GM18909 (cell line): ENCODE data around the gene POU6F2.

Experiments used
- ATAC-seq: cut with Tn5 transposase; IDR thresholded peaks from one replicate; pipeline ENCODE4 v1.9.1; 2021; ENCODE audit warnings: mild to moderate bottlenecking; ENCODE audit not compliant: unreplicated experiment, poor library complexity

The POU6F2 gene

DNA sequence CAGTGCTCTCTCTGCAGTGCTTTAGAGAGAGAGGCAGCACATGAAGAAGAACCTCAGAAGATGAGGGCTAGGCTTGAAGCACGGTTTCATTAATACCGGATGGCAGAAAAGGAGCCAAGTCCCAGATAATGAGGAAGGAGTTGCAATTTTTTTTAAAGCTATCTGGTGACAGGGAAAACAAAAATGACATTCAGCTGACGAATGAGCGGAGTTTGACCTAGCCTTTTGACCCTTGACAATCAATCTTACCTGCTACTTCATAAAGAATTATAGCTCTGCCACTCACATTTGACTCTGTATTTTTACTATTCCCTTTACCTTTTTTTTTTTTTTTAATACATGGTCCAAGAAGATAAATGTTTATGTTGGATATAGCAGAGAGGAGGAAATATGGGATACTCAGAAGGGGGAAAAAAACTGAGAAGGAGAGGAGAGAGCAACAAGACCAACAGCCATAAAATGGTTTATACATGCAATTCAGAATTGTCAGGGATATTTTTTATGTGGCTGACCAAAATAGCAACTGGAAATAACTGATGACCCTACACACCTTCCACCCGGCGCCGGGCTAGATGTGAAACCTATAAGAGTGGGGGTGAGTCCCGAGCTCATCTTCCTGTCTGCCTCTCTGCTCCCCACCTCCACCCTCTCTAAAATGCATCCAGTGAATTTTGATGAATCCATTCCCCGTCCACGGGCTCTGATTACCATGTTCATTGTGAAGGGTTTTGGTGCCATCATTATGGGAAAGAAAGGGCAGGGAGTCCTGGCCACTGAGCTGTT lies 314.1 kb downstream of the POU6F2 start:
- no peak for ATAC-seq

DNA sequence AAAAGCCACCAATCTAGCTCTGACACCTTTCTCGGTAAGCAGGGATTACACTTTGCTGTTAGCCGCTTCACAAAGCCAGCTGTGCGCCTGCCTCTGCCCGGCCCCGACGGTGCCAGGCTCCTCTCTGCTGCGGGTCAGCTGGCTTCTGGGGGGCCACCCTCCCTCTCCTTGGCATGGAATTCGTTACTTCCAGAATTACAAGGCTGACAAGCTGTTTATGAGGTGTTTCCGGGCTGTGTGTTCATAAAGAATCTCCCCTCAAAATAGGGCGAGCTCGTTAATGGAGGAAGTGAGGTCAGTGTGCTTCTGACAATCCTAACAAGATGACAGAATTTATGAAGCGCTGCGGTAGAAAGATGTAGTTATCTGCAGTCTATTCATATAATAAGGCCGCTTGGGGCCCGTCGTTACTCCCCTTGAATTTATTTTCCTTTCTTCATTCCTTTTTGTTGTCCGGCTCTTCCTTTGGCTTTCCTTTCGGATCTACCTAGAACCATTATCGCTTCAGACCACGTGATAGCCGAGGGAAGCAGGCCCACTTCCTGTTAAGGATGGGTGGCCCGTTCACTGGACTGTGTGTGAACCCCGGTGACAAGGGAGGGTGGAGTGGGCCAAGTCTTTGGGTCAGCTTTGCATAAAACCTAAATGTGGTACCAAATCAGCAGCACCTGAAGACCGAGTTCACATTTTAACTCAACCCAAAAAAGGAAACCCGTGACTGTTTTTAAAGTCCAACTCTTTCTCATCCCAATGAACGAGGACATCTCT lies 315.5 kb downstream of the POU6F2 start:
- no peak for ATAC-seq

DNA sequence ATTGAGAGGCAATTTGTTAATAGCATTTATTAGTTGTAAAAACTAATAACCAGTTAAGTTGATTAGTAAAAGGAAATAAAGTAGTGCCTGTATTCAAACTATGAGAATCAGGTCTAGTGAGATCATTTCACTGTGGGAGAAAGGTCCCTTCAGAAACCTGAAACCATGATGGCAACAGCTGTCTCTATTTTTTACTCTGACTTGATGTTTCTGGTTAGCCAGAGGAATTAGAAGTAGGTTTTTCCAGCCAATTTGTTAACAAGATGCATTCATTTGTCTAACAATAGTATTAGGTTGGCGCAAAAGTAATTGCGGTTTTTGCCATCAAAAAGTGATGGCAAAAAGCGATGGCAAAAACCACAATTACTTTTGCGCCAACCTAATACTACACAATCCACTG lies 316.3 kb downstream of the POU6F2 start:
- ATAC-seq = no peak

DNA sequence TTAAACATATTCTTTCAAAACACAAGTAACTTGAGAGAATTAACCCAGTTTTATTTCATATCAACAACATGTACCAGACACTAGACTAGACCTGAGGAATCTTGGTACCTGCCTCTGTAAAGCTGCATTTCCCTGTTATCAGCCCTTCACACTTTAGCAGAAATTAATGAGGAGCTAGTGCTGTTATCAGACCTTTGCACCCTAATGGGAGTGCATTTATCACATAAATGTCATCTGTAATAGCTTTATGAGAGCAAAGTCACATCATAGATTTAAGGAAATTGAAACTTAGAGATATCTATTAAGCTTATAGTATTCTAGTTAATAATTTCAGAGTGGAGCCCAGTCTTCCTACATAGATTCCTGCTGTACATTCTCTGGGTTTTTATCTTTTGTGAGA lies 318.1 kb downstream of the POU6F2 start:
- ATAC-seq = no peak

DNA sequence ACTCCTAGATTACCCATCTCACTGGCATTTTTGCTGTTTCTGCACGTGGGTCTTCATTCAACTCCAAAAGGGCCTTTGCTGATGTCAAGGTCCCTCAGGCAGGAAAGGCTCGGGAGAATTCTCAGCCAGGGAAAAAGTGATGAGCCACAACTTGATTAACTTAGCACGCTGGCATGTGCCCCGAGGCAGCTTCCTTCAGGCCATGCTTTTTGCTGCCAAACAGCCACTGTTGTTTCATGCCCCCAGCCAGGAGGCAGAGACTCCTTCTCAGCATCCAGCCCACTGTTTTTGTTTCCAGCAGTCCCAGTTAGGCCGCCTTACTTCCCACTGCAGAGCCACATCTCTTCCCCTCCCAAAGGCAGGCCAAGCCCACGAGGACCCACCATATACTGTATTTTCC lies 322.0 kb downstream of the POU6F2 start:
- no peak for ATAC-seq

DNA sequence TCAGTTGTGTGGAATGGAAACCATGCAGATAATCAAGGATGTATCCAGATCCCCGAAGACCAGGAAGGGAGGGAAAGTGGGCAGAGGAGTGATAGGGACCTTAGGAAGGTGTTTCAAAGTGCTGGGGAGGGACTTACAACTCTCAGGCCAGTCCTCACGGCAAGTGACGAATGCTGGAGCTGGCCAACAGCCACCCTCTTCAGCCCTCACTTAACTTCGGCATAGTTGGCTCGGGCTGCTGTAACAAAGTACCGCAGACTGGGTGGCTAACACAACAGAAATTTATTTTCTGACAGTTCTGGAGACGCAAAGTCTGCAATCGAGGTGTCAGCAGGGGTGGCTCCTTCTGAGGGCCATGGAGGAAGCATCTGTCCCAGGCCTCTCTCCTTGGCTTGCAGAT lies 322.6 kb downstream of the POU6F2 start:
- no peak for ATAC-seq

DNA sequence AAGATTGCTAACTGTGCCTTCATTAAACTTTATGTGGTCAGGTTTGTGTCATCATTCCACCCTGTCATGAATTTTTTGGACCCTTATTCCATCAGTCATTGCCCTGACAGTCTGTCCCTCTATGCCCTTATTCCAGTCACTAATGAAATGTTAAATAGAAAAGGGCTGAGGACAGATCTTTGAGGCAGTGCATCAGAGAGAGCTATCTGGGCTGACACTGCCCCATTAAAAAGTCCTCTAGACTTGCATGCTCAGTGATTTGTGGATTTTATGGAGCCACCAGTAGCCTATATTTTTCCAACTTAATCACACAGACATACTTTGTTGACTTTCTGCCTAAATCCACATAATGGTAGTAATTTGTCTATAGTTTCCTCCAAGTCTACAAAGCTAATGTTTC lies 323.8 kb downstream of the POU6F2 start:
- no peak for ATAC-seq

DNA sequence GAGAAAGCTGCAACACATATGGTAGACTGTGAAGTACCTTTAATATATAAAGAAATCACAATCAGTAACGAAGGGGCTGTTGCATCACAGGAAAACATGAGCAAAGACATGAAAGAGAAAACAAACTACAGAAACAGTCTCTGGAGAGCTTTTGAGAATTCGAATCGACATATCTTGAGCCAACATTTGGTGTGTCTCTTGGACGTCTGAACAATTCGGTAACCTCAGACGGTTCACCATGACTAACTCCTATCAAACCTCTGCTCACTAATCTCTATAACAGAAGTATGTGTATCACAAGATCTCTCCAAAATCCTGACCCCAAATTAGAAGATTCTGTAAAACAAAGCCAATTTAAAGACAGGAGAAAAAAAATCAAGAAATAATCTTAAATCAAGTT lies 326.5 kb downstream of the POU6F2 start:
- ATAC-seq = no peak

DNA sequence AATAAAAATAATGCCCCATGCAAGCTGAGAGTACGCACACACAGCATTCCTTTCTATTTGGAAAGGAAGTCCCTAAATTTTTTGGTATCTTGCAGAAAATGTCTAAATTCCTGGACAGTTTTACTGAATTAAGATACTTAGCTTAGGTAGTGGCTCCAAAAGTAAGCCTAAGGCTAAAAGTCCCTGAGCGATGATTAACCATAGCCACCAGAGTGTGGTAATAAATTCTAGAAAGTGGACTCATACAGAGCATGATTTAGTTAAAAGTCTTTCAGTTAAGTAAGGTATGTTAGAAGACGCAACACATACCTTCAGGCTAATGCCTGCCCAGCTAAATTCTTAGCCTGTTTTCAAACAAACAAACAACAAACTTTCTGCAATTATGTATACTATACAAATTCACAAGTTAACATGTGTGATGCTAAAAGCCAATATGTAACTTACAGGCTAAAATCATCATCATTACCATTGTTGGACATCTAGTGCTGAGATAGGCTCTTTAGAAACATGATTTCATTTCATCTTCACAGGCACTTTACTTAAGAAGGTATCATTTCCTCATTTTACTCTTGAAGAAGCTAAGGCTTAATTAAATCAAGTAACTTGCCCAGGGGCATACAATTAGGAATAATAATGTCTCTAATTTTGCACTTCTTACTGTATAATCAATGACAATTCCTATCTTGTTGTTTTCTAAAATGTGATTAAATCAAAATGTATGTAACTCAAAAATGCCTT lies 327.1 kb downstream of the POU6F2 start:
- ATAC-seq = peak; percentile 63

DNA sequence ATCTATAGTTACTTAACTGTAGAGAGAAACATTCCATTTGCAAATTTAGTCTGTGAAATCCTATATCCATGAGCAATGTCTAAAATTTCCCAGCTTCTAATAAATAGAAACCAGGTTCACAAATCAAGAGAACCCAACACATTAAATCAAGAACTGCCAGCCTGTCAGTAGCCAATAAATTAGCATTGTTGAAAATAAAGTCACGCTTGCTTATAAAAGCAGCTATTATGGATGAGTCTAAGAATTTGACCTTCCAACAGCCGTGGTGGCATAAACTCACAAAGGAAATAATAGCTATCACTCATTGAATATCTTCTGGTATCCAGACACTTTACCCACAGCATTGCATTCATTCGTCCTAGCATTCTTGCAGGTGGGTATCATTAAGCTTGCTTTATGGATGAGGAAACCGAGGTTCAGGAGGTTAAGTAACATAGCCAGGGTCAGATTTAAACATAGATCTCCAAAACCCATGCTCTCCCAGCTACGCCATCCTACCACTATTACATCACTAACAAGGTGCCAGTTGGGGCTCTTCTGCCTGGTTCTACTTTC lies 328.4 kb downstream of the POU6F2 start:
- ATAC-seq = no peak

DNA sequence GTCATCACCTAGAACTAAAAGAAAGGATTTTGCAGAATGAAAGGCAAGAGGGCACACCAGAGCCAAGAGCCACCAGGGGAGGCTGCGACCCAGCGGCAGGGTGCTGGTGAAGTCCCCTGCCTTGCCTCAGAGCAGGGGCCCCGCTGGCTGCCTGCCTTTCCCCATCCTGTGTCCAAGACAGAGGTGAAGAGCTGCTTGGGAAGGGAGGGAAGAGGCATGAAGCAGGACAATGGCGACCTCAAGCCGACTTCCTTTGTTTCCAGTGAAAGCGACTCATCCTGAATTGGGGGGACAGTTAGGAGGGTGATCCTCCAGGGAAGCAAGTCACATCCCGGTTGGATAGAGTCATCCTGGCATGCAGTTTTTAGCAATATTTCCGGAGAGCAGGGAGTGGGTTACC lies 333.0 kb downstream of the POU6F2 start:
- no peak for ATAC-seq

DNA sequence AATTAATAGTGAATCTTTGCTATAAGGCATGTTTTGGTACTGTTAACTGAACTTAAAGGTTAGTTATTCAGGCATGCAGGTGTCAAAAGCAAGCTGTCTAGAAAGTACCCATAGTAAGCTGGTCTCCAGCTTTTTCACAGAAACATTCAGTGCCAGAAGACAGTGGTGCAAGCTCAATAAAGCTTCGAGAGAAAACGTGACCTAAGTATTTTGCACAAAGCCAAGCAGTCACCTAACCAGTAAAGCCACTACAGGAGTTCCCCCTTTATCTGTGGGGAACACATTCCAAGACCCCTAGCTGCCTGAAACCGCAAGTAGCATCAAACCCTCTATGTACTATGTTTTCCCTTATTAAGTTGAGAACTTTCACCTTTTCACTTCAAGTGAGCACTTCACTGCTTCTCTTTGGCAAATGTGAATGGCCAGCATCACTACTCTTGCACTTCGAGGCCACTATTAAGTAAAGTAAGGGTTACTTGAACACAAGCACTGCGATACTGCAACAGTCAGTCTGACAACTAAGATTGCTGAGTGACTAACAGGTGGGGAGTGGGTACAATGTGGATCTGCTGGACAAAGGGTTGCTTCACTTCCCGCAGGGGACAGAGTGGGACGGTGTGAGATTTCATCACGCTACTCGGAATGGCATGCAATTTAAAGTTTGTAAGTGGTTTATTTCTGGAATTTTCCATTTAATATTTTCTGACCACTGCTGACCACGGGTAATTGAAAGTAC lies 334.7 kb downstream of the POU6F2 start:
- no peak for ATAC-seq

DNA sequence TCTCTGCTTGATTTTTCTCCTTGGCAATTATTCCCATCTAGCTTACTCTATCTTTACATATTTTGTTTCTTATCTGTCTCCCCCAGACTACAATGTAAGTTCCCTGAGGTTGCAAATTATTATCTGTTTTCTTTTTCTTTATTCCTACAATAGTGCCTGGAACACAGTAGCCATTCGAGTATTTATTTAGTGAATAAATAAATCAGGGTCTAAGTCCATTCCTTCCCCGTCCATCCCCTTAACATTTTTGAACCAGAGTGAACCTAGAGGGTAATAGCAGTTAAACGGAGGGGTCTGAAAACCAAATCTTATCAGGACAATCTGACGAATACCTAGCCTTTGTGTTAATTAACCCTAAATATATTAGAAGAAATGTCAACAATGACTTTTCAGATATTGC lies 335.7 kb downstream of the POU6F2 start:
- no peak for ATAC-seq

DNA sequence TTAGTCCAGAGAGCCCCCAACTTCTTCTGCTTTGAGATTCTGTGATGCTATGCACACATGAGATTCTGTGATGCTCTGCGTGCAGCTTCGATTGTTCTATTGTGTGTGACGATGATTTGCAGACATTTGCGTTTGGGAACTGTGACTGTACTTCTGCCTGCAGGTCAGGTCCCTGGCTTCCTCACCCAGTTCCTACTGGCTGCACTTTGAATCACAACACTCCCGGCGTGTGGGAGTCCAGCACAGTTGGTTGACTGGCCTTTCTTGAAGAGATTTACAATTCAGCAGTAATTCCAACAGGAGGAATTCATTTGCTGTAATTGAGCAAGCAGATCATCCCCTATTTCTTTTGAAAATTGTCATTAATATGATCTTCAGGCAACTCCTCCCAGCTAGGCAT lies 336.3 kb downstream of the POU6F2 start:
- no peak for ATAC-seq

DNA sequence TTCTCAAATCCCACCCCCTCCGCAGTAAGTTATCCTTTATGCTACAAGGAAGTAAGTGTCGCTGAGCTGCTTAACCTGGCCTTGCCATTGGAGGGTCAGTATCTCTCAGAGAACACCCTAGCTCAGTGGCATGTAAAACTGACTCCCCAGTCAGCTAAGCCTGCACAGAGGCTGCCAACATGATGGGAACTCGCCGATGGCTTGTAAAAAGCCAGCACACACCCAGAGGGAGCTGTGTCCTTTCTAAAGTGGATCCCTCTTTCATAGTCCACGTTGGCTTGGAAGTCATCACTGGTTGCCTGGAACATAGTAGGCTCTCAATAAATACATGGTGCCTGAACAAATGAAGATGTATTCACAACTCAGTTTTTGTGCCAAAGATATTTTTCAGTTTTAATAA lies 339.4 kb downstream of the POU6F2 start:
- ATAC-seq = no peak

DNA sequence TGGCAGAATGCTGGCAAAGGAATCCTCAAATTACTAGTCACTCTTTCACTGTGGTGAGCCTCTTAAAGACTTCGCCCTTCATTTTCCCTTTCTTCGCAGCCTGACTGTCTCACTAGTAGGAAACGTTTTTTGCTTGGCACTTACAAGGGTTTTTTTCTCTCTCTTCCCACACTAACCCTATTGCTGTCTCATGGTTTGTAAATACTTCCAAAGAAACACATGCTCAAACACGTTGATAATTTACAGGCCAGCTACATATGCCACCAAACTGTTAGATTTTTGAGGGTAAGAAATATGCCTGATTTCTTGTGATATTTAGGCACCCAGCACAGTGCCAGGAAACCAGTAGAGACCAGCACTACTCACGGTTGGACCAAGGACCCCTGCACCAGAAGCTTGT lies 340.2 kb downstream of the POU6F2 start:
- no peak for ATAC-seq

DNA sequence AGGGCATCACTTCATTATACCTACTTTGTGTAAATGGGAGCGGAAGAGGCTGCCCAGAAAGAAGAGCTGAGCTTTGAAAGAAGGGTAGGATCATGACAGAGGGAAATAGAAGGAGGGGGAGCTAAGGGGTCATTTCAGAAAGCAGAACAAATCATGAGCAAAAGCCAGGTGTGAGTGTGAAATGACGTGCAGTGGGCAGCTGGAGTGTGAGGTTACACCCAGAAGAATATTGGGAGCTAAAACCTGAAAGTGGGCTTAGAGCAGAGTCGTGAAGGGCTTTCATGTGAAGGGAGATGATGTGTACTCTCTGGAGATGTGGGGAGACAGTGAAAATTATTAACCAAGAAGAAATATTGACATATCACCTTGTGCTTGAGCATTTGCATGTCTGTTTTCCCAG lies 343.5 kb downstream of the POU6F2 start:
- ATAC-seq = no peak

DNA sequence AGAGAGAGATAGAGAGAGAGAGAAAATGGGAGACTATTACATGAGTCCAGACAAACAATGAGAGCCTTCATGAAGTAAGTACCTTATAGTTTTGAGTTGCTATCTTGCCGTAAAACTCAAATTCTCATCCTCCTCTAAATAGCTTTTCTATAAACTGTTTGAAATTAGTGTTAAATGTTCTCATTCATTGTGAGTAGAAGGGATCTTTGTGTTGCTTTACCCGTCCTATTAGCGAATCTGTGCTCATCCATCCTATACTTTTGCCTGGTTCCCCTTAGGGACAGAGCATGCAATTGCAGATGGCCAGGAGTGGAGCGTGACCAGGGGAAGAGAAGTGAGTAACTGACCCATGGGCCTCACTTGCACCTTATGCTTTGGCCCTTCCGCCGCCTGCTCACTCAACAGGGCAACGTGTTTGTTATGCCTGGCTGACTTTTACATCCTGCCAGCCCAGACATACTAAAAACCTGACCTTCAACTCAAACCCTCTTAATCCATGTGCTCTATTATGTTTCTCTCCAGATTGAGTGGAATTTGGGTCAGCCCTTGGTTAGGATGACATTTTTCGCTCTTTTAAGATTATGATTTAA lies 344.3 kb downstream of the POU6F2 start:
- peak; percentile 72 for ATAC-seq

DNA sequence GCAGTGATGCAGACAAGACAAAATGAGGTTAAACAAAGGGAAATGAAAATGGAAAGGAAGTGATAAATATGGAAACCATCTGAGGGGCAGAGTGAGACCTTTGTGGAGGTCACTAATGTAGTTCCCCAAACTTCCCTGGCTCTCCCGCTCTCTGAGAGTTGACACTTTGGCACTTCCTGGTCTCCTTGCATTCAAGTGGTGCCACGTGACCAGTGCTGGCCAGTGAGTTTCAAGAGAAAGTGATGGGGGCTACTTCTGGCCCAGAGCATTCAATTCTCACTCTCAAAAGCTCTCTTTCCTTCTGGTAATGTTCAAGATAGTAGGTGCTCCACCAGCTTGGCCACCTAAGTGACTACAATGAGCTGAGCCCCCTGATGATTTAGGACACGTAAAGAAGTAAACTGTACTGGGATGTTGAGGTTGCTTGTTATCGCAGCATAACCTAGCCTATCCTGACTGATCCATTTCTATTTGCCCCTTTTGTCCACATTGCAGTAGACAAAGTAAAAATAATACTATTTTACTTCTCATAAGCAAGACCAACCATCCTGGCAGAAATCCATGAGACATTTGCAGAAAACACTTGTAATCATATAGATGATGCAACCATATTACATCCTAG lies 346.5 kb downstream of the POU6F2 start:
- no peak for ATAC-seq
